Testis (tissue), 2 donors: ENCODE results near the gene SENP5.

Experiments
- POLR2A ChIP-seq: fragments of 450-650 bp; IDR thresholded peaks from one replicate; pipeline ENCODE4 v1.6.1; 2017; ENCODE audit warnings: antibody characterized with exemption, mild to moderate bottlenecking, moderate library complexity
- TF ChIP-seq, protein P1 (sequence below), 3 experiments: fragments of 450-650 bp in 2 of 3; fragments of 200-600 bp in 1 of 3; sonication (generic) in 1 of 3; IDR thresholded peaks; one replicate each; pipeline ENCODE4 v1.5.1; 2016 to 2019; ENCODE audit warnings: antibody characterized with exemption in 3 of 3, mild to moderate bottlenecking in 2 of 3, moderate library complexity in 1 of 3

GRCh38 chr3:196837819-196838420 lies 29.8 kb upstream of the SENP5 start:
- TF ChIP-seq, protein P1, sequence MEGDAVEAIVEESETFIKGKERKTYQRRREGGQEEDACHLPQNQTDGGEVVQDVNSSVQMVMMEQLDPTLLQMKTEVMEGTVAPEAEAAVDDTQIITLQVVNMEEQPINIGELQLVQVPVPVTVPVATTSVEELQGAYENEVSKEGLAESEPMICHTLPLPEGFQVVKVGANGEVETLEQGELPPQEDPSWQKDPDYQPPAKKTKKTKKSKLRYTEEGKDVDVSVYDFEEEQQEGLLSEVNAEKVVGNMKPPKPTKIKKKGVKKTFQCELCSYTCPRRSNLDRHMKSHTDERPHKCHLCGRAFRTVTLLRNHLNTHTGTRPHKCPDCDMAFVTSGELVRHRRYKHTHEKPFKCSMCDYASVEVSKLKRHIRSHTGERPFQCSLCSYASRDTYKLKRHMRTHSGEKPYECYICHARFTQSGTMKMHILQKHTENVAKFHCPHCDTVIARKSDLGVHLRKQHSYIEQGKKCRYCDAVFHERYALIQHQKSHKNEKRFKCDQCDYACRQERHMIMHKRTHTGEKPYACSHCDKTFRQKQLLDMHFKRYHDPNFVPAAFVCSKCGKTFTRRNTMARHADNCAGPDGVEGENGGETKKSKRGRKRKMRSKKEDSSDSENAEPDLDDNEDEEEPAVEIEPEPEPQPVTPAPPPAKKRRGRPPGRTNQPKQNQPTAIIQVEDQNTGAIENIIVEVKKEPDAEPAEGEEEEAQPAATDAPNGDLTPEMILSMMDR (IDR thresholded peaks at IDR 0.05) = peak in 2 of 3 experiments; percentile 28 to 50
- TF ChIP-seq POLR2A = no peak
